ENCODE measurements around the gene CA10. TPM values are rescaled to one million over a fixed set of nuclear protein-coding genes. Genes with fewer than 3 reads are reported as not detected.

Gene CA10
- total and polyA plus RNA-seq, 5 donors from 2014 or later: not detected

GRCh38 chr17:52024300-52024870 is 134.1 kb downstream of the CA10 start:
- Mint-ChIP-seq H3K36me3 (no peaks in the 10 kb centered on the region), H3K27ac (no peak overlapping the region), H3K9me3 (peaks cover 0 to 10% (median 1%) of the 10 kb centered on the region in 7 donors), H3K4me3 (no peak overlapping the region), H3K4me1 (no peaks in the 10 kb centered on the region), H3K27me3 (no peaks in the 10 kb centered on the region)
- no peak for ATAC-seq (ENCODE audit: low read depth in 2 of 2)
- Histone ChIP-seq H3K9me3 (ENCODE audit: control insufficient read depth in 2 of 2, low read length in 2 of 2) (no peaks in the 10 kb centered on the region), H3K36me3 (ENCODE audit: control insufficient read depth, insufficient read depth, low read length) (no peaks in the 10 kb centered on the region), H3K4me1 (ENCODE audit: control insufficient read depth, insufficient read depth, low read length, poor library complexity, severe bottlenecking) (no peaks in the 10 kb centered on the region), H3K27me3 (ENCODE audit: control insufficient read depth, insufficient read depth, low read length) (no peaks in the 10 kb centered on the region), H3K4me3 (ENCODE audit: low read depth, low read length) (no peak overlapping the region), H3K27ac (ENCODE audit: insufficient read depth, low read length, poor library complexity, severe bottlenecking) (no peak overlapping the region)
- DNase-seq: no peak

GRCh38 chr17:52011064-52011463 is 147.4 kb downstream of the CA10 start:
- Mint-ChIP-seq H3K4me1 (no peaks in the 10 kb centered on the region), H3K9me3 (peaks cover 0 to 5% (median 1%) of the 10 kb centered on the region in 7 donors), H3K36me3 (no peaks in the 10 kb centered on the region), H3K27ac (no peak overlapping the region), H3K27me3 (no peaks in the 10 kb centered on the region), H3K4me3 (no peak overlapping the region)
- Histone ChIP-seq H3K27ac (ENCODE audit: insufficient read depth, low read length, poor library complexity, severe bottlenecking) (no peak overlapping the region), H3K4me1 (ENCODE audit: control insufficient read depth, insufficient read depth, low read length, poor library complexity, severe bottlenecking) (no peaks in the 10 kb centered on the region), H3K27me3 (ENCODE audit: control insufficient read depth, insufficient read depth, low read length) (no peaks in the 10 kb centered on the region), H3K9me3 (ENCODE audit: control insufficient read depth in 2 of 2, low read length in 2 of 2) (no peaks in the 10 kb centered on the region), H3K4me3 (ENCODE audit: low read depth, low read length) (no peak overlapping the region), H3K36me3 (ENCODE audit: control insufficient read depth, insufficient read depth, low read length) (no peaks in the 10 kb centered on the region)
- DNase-seq (no peak), ATAC-seq (ENCODE audit: low read depth in 2 of 2) (no peak)

- ATAC-seq (ENCODE audit: low read depth in 2 of 2): no peak
- Mint-ChIP-seq H3K27ac (no peak overlapping the region), H3K4me1 (no peaks in the 10 kb centered on the region), H3K27me3 (no peaks in the 10 kb centered on the region), H3K9me3 (peaks cover 0 to 3% (median 0%) of the 10 kb centered on the region in 7 donors), H3K4me3 (no peak overlapping the region), H3K36me3 (no peaks in the 10 kb centered on the region)
- Histone ChIP-seq H3K4me3 (ENCODE audit: low read depth, low read length) (no peak overlapping the region), H3K4me1 (ENCODE audit: control insufficient read depth, insufficient read depth, low read length, poor library complexity, severe bottlenecking) (no peaks in the 10 kb centered on the region), H3K36me3 (ENCODE audit: control insufficient read depth, insufficient read depth, low read length) (no peaks in the 10 kb centered on the region), H3K27ac (ENCODE audit: insufficient read depth, low read length, poor library complexity, severe bottlenecking) (no peak overlapping the region), H3K9me3 (ENCODE audit: control insufficient read depth in 2 of 2, low read length in 2 of 2) (no peaks in the 10 kb centered on the region), H3K27me3 (ENCODE audit: control insufficient read depth, insufficient read depth, low read length) (no peaks in the 10 kb centered on the region)
- no peak for DNase-seq
Measured at GRCh38 chr17:51999654-52000053, 158.9 kb downstream of the CA10 start.

- DNase-seq: no peak
- Mint-ChIP-seq H3K4me3 (no peak overlapping the region), H3K36me3 (no peaks in the 10 kb centered on the region), H3K27ac (no peak overlapping the region), H3K27me3 (peaks cover 6% of the 10 kb centered on the region), H3K9me3 (peaks cover 0 to 3% (median 0%) of the 10 kb centered on the region in 7 donors), H3K4me1 (no peaks in the 10 kb centered on the region)
- ATAC-seq (ENCODE audit: low read depth in 2 of 2): no peak
- H3K4me3 ChIP-seq (ENCODE audit: low read depth, low read length): no peak overlapping the region
- no peaks in the 10 kb centered on the region for H3K36me3 ChIP-seq (ENCODE audit: control insufficient read depth, insufficient read depth, low read length)
- H3K27me3 ChIP-seq (ENCODE audit: control insufficient read depth, insufficient read depth, low read length): no peaks in the 10 kb centered on the region
- H3K4me1 ChIP-seq (ENCODE audit: control insufficient read depth, insufficient read depth, low read length, poor library complexity, severe bottlenecking): no peaks in the 10 kb centered on the region
- no peak overlapping the region for H3K27ac ChIP-seq (ENCODE audit: insufficient read depth, low read length, poor library complexity, severe bottlenecking)
- H3K9me3 ChIP-seq (ENCODE audit: control insufficient read depth in 2 of 2, low read length in 2 of 2): no peaks in the 10 kb centered on the region
Measured at GRCh38 chr17:51997723-51998122, 160.8 kb downstream of the CA10 start.

GRCh38 chr17:51995797-51996403 is 162.6 kb downstream of the CA10 start:
- H3K27me3 ChIP-seq (ENCODE audit: control insufficient read depth, insufficient read depth, low read length): no peaks in the 10 kb centered on the region
- ATAC-seq (ENCODE audit: low read depth in 2 of 2): no peak
- no peak overlapping the region for H3K27ac Mint-ChIP-seq
- H3K27me3 Mint-ChIP-seq: peaks cover 6% of the 10 kb centered on the region
- peaks cover 0 to 5% (median 0%) of the 10 kb centered on the region in 7 donors for H3K9me3 Mint-ChIP-seq
- H3K36me3 Mint-ChIP-seq: no peaks in the 10 kb centered on the region
- H3K9me3 ChIP-seq (ENCODE audit: control insufficient read depth in 2 of 2, low read length in 2 of 2): no peaks in the 10 kb centered on the region
- H3K36me3 ChIP-seq (ENCODE audit: control insufficient read depth, insufficient read depth, low read length): no peaks in the 10 kb centered on the region
- DNase-seq: no peak
- no peaks in the 10 kb centered on the region for H3K4me1 Mint-ChIP-seq
- no peak overlapping the region for H3K27ac ChIP-seq (ENCODE audit: insufficient read depth, low read length, poor library complexity, severe bottlenecking)
- H3K4me3 ChIP-seq (ENCODE audit: low read depth, low read length): no peak overlapping the region
- H3K4me3 Mint-ChIP-seq: no peak overlapping the region
- no peaks in the 10 kb centered on the region for H3K4me1 ChIP-seq (ENCODE audit: control insufficient read depth, insufficient read depth, low read length, poor library complexity, severe bottlenecking)

- Mint-ChIP-seq H3K27ac (no peak overlapping the region), H3K4me1 (no peaks in the 10 kb centered on the region), H3K9me3 (peaks cover 0 to 5% (median 0%) of the 10 kb centered on the region in 7 donors), H3K4me3 (no peak overlapping the region), H3K36me3 (no peaks in the 10 kb centered on the region), H3K27me3 (peaks cover 9% of the 10 kb centered on the region)
- ATAC-seq (ENCODE audit: low read depth in 2 of 2): no peak
- Histone ChIP-seq H3K9me3 (ENCODE audit: control insufficient read depth in 2 of 2, low read length in 2 of 2) (no peaks in the 10 kb centered on the region), H3K4me1 (ENCODE audit: control insufficient read depth, insufficient read depth, low read length, poor library complexity, severe bottlenecking) (no peaks in the 10 kb centered on the region), H3K27ac (ENCODE audit: insufficient read depth, low read length, poor library complexity, severe bottlenecking) (no peak overlapping the region), H3K27me3 (ENCODE audit: control insufficient read depth, insufficient read depth, low read length) (no peaks in the 10 kb centered on the region), H3K4me3 (ENCODE audit: low read depth, low read length) (no peak overlapping the region), H3K36me3 (ENCODE audit: control insufficient read depth, insufficient read depth, low read length) (no peaks in the 10 kb centered on the region)
- DNase-seq: no peak
Measured at GRCh38 chr17:51992864-51993416, 165.6 kb downstream of the CA10 start.

GRCh38 chr17:51971121-51971520 is 187.4 kb downstream of the CA10 start:
- Mint-ChIP-seq H3K4me3 (no peak overlapping the region), H3K27ac (no peak overlapping the region), H3K9me3 (peaks cover 0 to 4% (median 2%) of the 10 kb centered on the region in 7 donors), H3K4me1 (peaks cover 0 to 5% (median 0%) of the 10 kb centered on the region in 4 donors), H3K36me3 (no peaks in the 10 kb centered on the region), H3K27me3 (no peaks in the 10 kb centered on the region)
- Histone ChIP-seq H3K4me3 (ENCODE audit: low read depth, low read length) (no peak overlapping the region), H3K27me3 (ENCODE audit: control insufficient read depth, insufficient read depth, low read length) (peaks cover 1% of the 10 kb centered on the region), H3K36me3 (ENCODE audit: control insufficient read depth, insufficient read depth, low read length) (no peaks in the 10 kb centered on the region), H3K4me1 (ENCODE audit: control insufficient read depth, insufficient read depth, low read length, poor library complexity, severe bottlenecking) (no peaks in the 10 kb centered on the region), H3K27ac (ENCODE audit: insufficient read depth, low read length, poor library complexity, severe bottlenecking) (no peak overlapping the region), H3K9me3 (ENCODE audit: control insufficient read depth in 2 of 2, low read length in 2 of 2) (no peaks in the 10 kb centered on the region)
- DNase-seq (no peak), ATAC-seq (ENCODE audit: low read depth in 2 of 2) (no peak)

GRCh38 chr17:51961689-51962088 is 196.8 kb downstream of the CA10 start:
- Histone ChIP-seq H3K4me3 (ENCODE audit: low read depth, low read length) (no peak overlapping the region), H3K27me3 (ENCODE audit: control insufficient read depth, insufficient read depth, low read length) (peaks cover 6% of the 10 kb centered on the region), H3K9me3 (ENCODE audit: control insufficient read depth in 2 of 2, low read length in 2 of 2) (peaks cover 10 to 15% of the 10 kb centered on the region in 2 experiments), H3K36me3 (ENCODE audit: control insufficient read depth, insufficient read depth, low read length) (no peaks in the 10 kb centered on the region), H3K4me1 (ENCODE audit: control insufficient read depth, insufficient read depth, low read length, poor library complexity, severe bottlenecking) (no peaks in the 10 kb centered on the region), H3K27ac (ENCODE audit: insufficient read depth, low read length, poor library complexity, severe bottlenecking) (no peak overlapping the region)
- peaks cover 0 to 41% (median 4%) of the 10 kb centered on the region in 7 donors for H3K9me3 Mint-ChIP-seq
- no peak overlapping the region for H3K27ac Mint-ChIP-seq
- DNase-seq: no peak
- no peaks in the 10 kb centered on the region for H3K4me1 Mint-ChIP-seq
- no peaks in the 10 kb centered on the region for H3K36me3 Mint-ChIP-seq
- H3K4me3 Mint-ChIP-seq: no peak overlapping the region
- no peak for ATAC-seq (ENCODE audit: low read depth in 2 of 2)
- no peaks in the 10 kb centered on the region for H3K27me3 Mint-ChIP-seq
